ENCODE measurements around the gene GATA2.

Gene GATA2

GRCh38 chr3:128434524-128434923 lies 58.5 kb downstream of the GATA2 start:
- DNase-seq (ENCODE audit: low spot score) = no peak
- in situ Hi-C loops (cut with MboI; ENCODE audit: low pct_unique_long_range_greater_than_20kb, low sequenced_read_pairs, unreplicated experiment) = no loop called here
- no peak for TF ChIP-seq CTCF (IDR thresholded peaks at IDR 0.05; ENCODE audit: extremely low read depth, insufficient read depth, missing control alignments)

- in situ Hi-C loops (cut with MboI; ENCODE audit: low pct_unique_long_range_greater_than_20kb, low sequenced_read_pairs, unreplicated experiment) = no loop called here
- DNase-seq (ENCODE audit: low spot score) = no peak
- TF ChIP-seq CTCF (IDR thresholded peaks at IDR 0.05; ENCODE audit: extremely low read depth, insufficient read depth, missing control alignments) = no peak
These were observed 59.2 kb downstream of the GATA2 start for GRCh38 chr3:128433837-128434165.

GRCh38 chr3:128432971-128433836 lies 59.8 kb downstream of the GATA2 start:
- no peak for DNase-seq (ENCODE audit: low spot score)
- no peak for TF ChIP-seq CTCF (IDR thresholded peaks at IDR 0.05; ENCODE audit: extremely low read depth, insufficient read depth, missing control alignments)
- in situ Hi-C loops (cut with MboI; ENCODE audit: low pct_unique_long_range_greater_than_20kb, low sequenced_read_pairs, unreplicated experiment) = no loop called here

GRCh38 chr3:128432301-128432970 lies 60.6 kb downstream of the GATA2 start:
- in situ Hi-C loops (cut with MboI; ENCODE audit: low pct_unique_long_range_greater_than_20kb, low sequenced_read_pairs, unreplicated experiment) = no loop called here
- TF ChIP-seq CTCF (IDR thresholded peaks at IDR 0.05; ENCODE audit: extremely low read depth, insufficient read depth, missing control alignments) = no peak
- DNase-seq (ENCODE audit: low spot score) = no peak

- in situ Hi-C loops (cut with MboI; ENCODE audit: low pct_unique_long_range_greater_than_20kb, low sequenced_read_pairs, unreplicated experiment) = no loop called here
- no peak for TF ChIP-seq CTCF (IDR thresholded peaks at IDR 0.05; ENCODE audit: extremely low read depth, insufficient read depth, missing control alignments)
- no peak for DNase-seq (ENCODE audit: low spot score)
These were observed 61.1 kb downstream of the GATA2 start for GRCh38 chr3:128431803-128432300.

GRCh38 chr3:128430731-128431130 lies 62.3 kb downstream of the GATA2 start:
- TF ChIP-seq CTCF (IDR thresholded peaks at IDR 0.05; ENCODE audit: extremely low read depth, insufficient read depth, missing control alignments) = no peak
- in situ Hi-C loops (cut with MboI; ENCODE audit: low pct_unique_long_range_greater_than_20kb, low sequenced_read_pairs, unreplicated experiment) = no loop called here
- DNase-seq (ENCODE audit: low spot score) = no peak

Data from GM13977 (cell line).